ENCODE data around the gene CDC42BPB.

Gene CDC42BPB

DNA sequence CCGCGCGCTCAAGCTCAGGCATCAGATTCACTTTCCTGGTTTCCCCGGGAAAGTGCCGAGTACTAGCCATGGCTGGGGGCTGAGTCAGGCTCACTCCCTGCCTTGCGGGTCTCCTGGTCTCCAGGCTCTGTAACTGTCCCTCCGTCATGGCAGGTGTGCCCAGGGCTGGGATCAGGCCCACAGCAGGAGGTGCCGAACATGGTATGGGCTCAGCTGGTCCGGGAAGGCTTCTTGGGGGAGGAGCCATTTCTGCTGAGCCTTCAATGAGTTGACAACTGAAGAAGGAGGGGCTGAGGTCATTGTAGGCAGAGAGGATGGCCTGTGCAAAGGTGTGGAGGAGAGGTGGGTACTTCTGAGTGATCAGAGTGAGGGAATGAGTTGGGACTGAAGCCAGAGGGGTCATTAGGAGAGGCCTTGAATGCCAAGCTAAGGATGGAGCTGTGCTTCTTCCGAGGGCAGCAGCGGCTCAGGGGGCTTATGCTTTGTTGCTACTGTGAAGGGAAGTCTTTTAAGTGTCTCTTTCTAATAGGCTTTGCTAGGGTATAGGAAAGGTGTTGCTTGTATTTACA lies 37.9 kb upstream of the CDC42BPB start:
- DNase-seq (ENCODE audit: low read depth) = no peak

GRCh38 chr14:103094406-103095209 lies 37.3 kb upstream of the CDC42BPB start, which contains the start of gene EXOC3L4:
TSS of gene EXOC3L4 (plus strand) at chr14:103094725. CDS start at chr14:103100220, 5,495 bp downstream.
- no peak for DNase-seq (ENCODE audit: low read depth)

GRCh38 chr14:103093856-103094405 lies 36.6 kb upstream of the CDC42BPB start:
- no peak for DNase-seq (ENCODE audit: low read depth)

GRCh38 chr14:103091883-103092222 lies 34.5 kb upstream of the CDC42BPB start:
- DNase-seq (ENCODE audit: low read depth) = no peak

DNA sequence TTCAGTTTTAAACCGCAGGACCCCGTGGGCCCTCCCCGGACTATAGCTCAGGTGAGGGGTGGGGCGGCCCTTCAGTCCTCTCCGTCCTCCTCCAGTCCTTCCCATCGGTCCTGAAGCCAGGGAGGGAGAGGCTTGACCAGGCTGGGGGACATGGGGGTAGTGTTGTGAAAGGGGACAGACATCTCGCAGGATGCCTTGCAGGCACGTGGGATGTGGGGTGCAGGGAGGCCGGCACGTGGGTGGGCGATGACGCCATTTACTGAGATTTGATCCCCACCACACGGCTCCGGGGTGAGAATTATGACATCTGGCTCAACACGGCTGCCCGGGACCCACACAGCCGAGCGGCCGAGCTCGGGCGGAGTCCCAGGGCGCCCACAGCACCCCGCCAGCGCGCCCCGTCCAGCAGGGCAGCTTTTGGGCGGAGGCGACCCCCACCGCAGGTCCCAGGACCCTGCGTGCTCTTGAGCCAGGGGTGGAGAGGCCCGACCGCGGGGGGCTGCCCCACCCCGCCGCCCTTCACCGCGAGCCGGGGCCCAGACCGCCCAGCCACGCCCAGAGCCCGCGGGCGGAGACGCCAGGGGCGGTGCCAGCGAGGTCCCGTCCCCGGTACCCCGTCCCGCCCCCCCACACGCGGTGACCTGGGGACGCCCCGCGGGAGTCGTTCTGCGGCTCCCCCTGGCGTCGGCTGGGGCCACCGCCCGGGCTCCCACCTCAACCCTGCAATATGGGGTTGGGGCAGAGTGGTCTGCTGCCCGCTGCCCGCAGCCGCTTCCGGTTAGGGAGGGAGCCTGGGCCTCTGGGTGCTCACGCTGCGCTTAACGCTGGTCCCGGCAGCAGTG lies 33.9 kb upstream of the CDC42BPB start:
- DNase-seq (ENCODE audit: low read depth) = peak; percentile 69

DNA sequence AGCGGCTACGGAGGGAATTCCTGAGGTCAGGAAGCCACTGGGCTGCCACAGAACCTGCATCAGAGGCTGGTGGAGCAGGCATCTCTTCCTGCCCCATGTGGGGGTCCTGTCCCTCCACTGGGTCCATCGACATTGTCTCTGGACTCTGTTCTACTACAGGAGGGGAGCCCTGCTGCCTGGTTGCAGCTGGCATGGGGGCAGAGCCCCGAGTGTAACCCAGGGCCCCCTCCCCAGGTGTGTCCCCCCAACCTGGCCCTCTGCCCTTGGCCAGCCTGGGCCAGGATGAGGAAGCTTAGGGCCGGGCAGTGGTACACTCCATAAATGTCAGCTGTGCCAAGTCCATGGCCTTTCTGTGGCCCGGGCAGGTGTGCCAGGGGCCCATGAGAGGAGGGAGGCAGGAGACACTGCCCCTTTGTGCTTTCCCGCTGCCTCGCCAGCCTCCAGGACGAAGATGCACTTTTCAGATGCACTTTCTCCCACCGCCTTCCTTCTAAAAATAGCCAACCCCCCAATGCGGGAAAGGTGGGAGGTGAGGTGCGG lies 33.2 kb upstream of the CDC42BPB start:
- DNase-seq (ENCODE audit: low read depth) = no peak

DNA sequence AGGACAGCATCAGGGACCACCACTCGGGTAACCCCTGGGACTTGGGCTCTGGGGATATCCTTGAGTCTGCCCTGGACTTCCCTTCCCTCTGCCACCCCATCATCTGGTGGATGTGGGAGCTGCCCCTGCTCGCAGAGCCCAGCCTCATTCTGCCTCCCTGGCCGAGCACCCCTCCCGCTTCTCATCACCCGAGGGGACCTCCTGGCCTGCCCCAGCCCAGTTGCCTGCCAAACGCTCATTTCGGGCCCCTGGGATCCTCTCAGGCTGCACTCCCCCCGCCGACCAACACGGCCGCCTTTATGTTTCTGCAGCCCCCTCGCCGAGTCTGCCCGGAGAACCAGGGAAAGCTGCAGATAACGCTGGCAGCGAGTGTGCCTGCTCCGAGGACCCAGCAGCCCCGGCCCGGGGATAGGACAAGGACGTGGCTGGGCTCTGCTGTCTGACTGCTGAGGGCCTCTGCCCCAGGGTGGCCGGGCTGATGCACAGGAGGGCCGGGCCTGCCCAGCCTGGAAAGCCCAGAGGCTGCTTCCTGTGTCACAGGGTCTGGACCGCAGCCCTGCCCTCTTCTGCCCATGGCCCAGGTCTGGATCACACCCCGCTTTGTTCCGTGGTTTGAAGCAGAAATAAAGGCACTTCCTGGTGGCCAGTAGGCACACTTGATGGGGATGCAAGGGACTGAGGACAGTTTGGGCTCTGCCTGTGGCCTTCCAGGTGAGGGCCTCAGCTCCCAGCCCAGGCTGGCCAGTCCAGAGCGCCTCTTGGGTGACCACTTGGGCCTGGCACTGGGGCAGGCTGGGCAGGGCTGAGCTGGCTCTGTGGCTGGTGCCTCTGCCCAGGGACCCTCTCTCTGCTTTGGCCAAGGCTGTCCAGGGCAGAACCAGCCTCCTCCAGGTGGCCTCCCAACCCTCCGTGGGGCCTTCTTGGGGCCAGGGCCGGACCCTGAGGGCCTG lies 32.3 kb upstream of the CDC42BPB start:
- DNase-seq (ENCODE audit: low read depth) = no peak

GRCh38 chr14:103088921-103089320 lies 31.6 kb upstream of the CDC42BPB start:
- DNase-seq (ENCODE audit: low read depth) = no peak

- no peak for DNase-seq (ENCODE audit: low read depth)
Measured at GRCh38 chr14:103087343-103087835, 30.0 kb upstream of the CDC42BPB start.

- DNase-seq (ENCODE audit: low read depth) = no peak
Measured at GRCh38 chr14:103086771-103087342, 29.5 kb upstream of the CDC42BPB start.

DNA sequence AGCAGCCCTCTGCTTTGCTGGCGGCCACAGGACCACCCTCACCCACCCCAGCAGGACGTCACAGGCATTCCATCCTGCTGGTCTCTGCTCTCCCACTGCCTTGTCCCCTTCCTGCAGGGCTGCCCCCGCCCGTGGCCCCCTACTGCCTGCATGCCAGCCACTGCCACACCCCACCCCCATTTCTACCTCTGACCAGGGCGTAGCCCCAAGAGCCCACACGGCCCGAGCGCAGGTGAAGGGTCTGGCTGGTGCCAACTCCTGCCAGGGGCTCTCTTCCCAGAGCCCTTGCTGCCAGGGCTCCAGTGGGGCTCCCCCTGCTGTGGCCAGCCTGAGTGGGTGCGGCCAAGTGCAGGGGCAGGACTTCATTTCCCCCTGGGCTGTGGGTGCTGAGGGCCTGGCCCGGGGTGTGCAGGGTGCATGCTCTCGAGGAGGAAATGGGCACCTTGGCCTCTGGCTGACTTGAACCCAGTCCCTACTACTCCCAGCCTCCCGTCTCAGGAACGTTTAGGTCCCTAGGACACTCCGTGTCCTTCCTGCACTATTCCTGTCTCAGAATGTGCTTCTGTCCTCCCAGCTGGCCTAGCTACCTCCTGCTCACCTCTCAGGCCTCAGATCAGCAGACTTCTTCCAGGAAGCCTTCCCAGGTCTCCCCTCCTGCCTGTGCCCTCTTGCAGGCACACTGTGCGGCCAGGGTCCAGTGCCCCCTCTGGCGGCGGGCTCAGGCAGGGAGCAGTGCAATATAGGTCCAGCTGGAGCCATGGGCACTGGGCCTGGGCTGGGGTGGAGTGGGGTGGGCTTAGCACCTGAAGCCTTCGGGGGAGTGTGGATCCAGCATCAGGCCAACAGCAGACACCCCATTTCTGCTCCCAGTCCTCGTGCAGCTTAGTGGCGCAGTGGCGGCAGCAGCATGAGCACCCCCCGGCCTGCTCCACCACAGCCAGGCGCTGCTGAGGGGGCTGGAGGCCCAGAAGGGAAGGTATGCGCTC lies 28.1 kb upstream of the CDC42BPB start:
- DNase-seq (ENCODE audit: low read depth) = no peak

- DNase-seq (ENCODE audit: low read depth) = no peak
Measured at GRCh38 chr14:103084021-103084919, 26.9 kb upstream of the CDC42BPB start, which contains the start of gene LBHD2. TSS of gene LBHD2 (plus strand) at chr14:103084210. CDS start at chr14:103086013, 1,803 bp downstream.

DNA sequence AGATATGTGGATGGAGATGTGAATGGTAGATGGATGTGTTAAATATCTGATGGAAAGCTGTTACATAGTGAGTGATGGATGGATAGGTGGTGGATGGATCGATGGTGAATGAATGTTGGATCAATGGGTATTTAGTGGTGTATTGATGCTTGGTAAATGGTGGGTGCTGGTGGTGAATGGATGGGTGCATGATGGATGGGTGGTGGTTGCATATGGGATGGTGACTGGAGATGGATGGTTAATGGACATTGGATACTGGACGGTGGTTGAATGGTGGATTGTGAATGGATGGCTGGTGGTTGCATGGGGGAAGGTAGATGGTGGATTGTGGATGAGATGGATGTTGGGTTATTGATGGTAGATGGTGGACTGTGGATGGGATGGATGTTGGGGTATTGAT lies 24.6 kb upstream of the CDC42BPB start:
- no peak for DNase-seq (ENCODE audit: low read depth)

DNA sequence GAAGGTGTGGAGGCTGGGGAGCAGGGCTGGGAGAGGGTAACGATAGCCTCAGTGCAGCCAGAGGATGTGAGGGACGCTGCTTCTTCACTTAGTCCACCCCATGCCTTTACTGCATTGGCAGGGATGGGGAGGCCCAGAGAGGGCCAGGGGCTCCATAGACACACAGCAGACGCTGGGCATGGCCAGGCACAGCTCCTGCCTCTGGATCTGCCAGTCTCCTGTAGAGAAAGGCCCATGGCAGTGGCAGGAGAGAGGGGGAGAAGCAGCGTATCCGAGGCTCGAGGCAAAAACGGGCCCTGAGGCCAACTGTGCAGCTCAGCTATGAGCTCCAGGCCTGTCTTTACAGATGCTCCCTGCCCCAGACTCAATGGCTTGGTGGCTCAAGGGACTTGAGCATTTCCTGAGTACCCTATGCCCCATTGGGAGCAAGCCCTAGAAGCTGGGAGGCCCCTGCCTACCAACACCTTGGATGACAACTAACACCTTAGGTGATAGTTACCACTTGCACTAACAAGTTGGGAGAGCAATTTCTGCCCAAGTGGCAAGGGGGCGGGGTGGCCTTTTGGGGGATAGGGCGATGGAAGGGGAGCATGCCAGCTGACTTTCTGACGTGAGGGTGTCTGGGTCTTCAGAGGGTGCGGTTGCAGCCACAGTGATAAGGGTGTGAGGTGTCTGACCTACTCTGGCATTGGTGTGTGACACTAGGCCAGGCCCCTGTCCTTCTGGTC lies 21.7 kb upstream of the CDC42BPB start:
- DNase-seq (ENCODE audit: low read depth) = no peak

DNA sequence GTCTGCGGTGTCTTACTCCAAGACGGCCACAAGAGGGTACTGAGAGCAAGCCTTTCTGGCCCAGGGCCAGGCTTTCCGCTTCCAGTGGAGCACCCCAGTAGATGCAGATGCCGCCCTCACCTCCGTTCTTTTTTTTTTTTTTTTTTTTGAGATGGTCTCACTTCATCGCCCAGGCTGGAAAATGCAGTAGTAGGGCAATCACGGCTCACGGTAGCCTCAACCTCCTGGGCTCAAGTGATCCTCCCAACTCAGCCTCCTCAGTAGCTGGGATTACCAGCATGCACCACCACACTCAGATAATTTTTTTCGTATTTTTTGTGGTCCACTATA lies 21.0 kb upstream of the CDC42BPB start:
- peak; percentile 61 for DNase-seq (ENCODE audit: low read depth)

GRCh38 chr14:103074729-103075367 lies 17.5 kb upstream of the CDC42BPB start:
- no peak for DNase-seq (ENCODE audit: low read depth)

Measured in T-helper 22 cell (primary cell).